KBM-7 (cell line): Measurements from ENCODE around the gene GNAI1.

ENCODE experiments used
- DNase-seq: peaks from one replicate; pipeline ENCODE4 v3.0.0-alpha.2; 2015
- in situ Hi-C: fragments of 300-500 bp; cut with MboI; formaldehyde crosslinking; loops from 2 replicates; pipeline ENCODE4 v1.14.3; 2020; ENCODE audit warnings: low sequenced_read_pairs, low pct_unique_long_range_greater_than_20kb, mixed read lengths

Gene GNAI1

GRCh38 chr7:80235334-80235733, 100.7 kb downstream of the GNAI1 start:
- no peak for DNase-seq
- in situ Hi-C loops: no loop called here

- DNase-seq: no peak
- in situ Hi-C loops: no loop called here
Observed at GRCh38 chr7:80236681-80237080, 102.0 kb downstream of the GNAI1 start.

GRCh38 chr7:80240265-80241025, 105.8 kb downstream of the GNAI1 start:
- DNase-seq: no peak
- in situ Hi-C loops: no loop called here

GRCh38 chr7:80241671-80242070, 107.0 kb downstream of the GNAI1 start:
- in situ Hi-C loops: no loop called here
- no peak for DNase-seq

GRCh38 chr7:80243425-80243824, 108.8 kb downstream of the GNAI1 start:
- in situ Hi-C loops: no loop called here
- DNase-seq: no peak

- in situ Hi-C loops: no loop called here
- DNase-seq: no peak
Observed at GRCh38 chr7:80244206-80244916, 109.7 kb downstream of the GNAI1 start.

- no peak for DNase-seq
- in situ Hi-C loops: no loop called here
Observed at GRCh38 chr7:80247144-80247543, 112.5 kb downstream of the GNAI1 start.

- in situ Hi-C loops: no loop called here
- DNase-seq: no peak
Observed at GRCh38 chr7:80247891-80248290, 113.3 kb downstream of the GNAI1 start.

- in situ Hi-C loops: no loop called here
- DNase-seq: no peak
Observed at GRCh38 chr7:80249184-80249583, 114.6 kb downstream of the GNAI1 start.

- in situ Hi-C loops: no loop called here
- DNase-seq: no peak
Observed at GRCh38 chr7:80249619-80250295, 115.1 kb downstream of the GNAI1 start.

GRCh38 chr7:80253237-80253636, 118.6 kb downstream of the GNAI1 start:
- no peak for DNase-seq
- in situ Hi-C loops: no loop called here

GRCh38 chr7:80253653-80254052, 119.0 kb downstream of the GNAI1 start:
- in situ Hi-C loops: no loop called here
- no peak for DNase-seq

GRCh38 chr7:80255656-80256055, 121.0 kb downstream of the GNAI1 start:
- DNase-seq: no peak
- in situ Hi-C loops: no loop called here

GRCh38 chr7:80257756-80258155, 123.1 kb downstream of the GNAI1 start:
- in situ Hi-C loops: no loop called here
- no peak for DNase-seq

- in situ Hi-C loops: no loop called here
- DNase-seq: no peak
Observed at GRCh38 chr7:80260606-80261005, 126.0 kb downstream of the GNAI1 start.

- no peak for DNase-seq
- in situ Hi-C loops: no loop called here
Observed at GRCh38 chr7:80263333-80263732, 128.7 kb downstream of the GNAI1 start.

- in situ Hi-C loops: no loop called here
- DNase-seq: no peak
Observed at GRCh38 chr7:80263821-80264220, 129.2 kb downstream of the GNAI1 start.

GRCh38 chr7:80264769-80265495, 130.3 kb downstream of the GNAI1 start:
- DNase-seq: no peak
- in situ Hi-C loops: no loop called here

GRCh38 chr7:80272560-80273239, 138.1 kb downstream of the GNAI1 start:
- in situ Hi-C loops: no loop called here
- no peak for DNase-seq
